Islet of Langerhans (tissue), 1 donor: ENCODE data around the gene GLTP.
"Not testable (repeated sequence)": the region's sequence is repeated elsewhere in the genome, so short reads cannot be mapped to it uniquely, and the experiment has no call there.

Experiments used
- FAIRE-seq: peaks from one replicate; lab custom pipeline; 2011; peaks lifted over from hg19 to GRCh38; lab: Jason Lieb, UNC

Gene GLTP, protein sequence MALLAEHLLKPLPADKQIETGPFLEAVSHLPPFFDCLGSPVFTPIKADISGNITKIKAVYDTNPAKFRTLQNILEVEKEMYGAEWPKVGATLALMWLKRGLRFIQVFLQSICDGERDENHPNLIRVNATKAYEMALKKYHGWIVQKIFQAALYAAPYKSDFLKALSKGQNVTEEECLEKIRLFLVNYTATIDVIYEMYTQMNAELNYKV

GRCh38 chr12:109880043-109880931 lies at the start of gene GLTP:
TSS of gene GLTP (minus strand) at chr12:109880541. CDS start at chr12:109880374, 167 bp downstream.
- FAIRE-seq = no peak

GRCh38 chr12:109929326-109929725 lies 49.0 kb upstream of the GLTP start:
- not testable (repeated sequence) for FAIRE-seq

GRCh38 chr12:109928058-109928656 lies 47.8 kb upstream of the GLTP start:
- FAIRE-seq = no peak

- no peak for FAIRE-seq
These were observed 47.3 kb upstream of the GLTP start for GRCh38 chr12:109927622-109928021.

- FAIRE-seq = no peak
These were observed 46.3 kb upstream of the GLTP start for GRCh38 chr12:109926488-109927210.

DNA sequence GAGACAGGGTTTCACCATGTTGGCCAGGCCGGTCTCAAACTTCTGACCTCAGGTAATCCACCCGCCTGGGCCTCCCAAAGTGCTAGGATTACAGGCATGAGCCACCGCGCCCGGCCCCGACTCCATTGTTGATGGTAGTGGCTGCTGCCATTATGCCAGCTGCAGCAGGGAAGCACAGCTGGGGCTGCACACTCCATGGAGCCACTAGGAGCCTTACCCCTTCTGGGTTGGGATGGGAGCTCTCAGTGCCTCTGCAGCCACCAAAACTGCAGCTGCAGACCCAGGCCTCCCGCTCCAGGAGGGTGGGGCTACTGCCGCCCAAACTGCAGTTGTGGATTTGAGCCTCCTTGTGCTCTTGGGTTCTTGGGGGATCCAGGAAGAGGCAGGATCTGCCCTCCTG lies 45.7 kb upstream of the GLTP start:
- FAIRE-seq = no peak

GRCh38 chr12:109925185-109925840 lies 45.0 kb upstream of the GLTP start:
- FAIRE-seq = no peak

- no peak for FAIRE-seq
These were observed 43.3 kb upstream of the GLTP start for GRCh38 chr12:109923481-109924245.

GRCh38 chr12:109923038-109923437 lies 42.7 kb upstream of the GLTP start:
- FAIRE-seq = no peak

DNA sequence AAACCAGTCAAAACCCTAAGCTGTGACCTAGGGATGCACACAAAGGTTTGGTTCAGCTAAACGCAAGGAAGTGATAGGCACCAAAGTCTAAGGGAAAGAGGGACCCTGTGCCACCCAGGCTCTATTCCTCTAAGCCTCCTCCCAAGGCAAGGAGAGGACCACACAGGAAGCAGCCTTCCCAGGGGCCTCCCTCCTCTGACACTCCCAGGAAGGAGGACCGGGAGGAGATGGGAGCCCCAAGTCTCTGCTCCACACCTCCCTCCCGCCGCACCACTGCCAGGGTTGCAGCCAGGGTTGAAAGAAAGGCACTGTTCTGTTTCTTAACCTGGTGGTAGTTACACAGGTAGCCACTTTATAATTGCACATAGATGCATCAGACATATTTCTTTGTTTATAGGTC lies 41.6 kb upstream of the GLTP start:
- FAIRE-seq = no peak

DNA sequence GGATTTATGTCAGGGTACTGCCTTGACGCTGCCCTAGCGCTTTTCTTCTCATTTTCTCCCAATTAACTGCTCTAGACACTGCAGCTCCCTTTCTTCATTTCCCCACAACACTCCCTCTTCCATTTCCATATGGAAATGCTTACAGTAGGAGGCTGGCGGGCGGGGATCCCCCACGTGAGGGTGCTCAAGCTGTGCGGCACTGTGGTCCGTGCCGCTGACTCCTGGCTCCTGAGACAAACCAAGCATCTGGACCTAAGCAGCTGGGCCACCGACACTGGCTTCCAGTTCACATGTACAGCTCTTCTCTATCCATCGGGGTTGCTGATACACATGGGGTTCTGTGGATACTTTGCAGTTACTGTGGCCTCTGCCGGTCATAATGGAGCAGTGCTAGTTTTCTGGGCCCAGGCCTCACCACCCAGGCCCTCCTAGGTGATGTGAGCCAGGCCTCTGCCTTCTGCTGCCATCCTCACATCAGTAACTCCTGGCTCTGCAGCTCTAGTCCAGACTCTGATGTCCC lies 40.0 kb upstream of the GLTP start:
- no peak for FAIRE-seq

DNA sequence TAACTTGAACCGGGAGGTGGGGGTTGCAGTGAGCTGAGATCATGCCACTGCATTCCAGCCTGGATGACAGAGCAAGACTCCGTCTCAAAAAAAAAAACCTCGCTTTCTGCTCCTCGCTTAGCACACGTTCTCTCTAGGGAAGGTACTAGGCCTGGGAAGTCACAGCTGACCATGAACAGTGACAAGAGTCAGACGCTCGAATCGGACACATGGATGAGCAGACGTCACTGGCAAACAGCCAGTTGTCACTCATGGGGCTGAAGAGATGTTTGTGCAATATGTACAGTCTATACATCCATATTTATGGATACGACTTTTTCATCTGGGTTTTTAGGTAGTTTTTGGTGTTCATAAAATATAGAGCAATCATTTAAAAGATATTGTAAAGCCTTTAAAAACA lies 39.1 kb upstream of the GLTP start:
- no peak for FAIRE-seq

GRCh38 chr12:109916045-109916444 lies 35.7 kb upstream of the GLTP start:
- no peak for FAIRE-seq

- no peak for FAIRE-seq
These were observed 35.1 kb upstream of the GLTP start for GRCh38 chr12:109915171-109916040.

DNA sequence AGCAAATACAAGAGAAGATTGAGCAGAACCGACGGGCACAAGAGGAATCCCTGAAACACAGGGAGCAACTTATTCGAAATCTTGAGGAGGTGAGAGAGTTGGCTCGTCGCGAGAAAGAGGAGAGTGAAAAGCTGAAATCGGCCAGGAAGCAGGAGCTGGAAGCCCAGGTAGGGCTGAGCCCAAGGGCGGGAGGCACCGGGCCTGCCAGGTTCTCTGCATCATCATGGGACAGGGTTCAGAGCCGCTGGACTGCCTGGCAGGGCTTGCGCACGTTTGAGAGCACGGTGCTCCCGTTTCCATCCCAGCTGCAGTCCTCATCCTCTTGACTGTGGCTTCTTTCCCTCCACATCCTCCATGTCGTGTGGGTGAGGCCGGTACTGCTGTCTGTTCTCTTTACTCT lies 34.1 kb upstream of the GLTP start:
- no peak for FAIRE-seq

- FAIRE-seq = no peak
These were observed 32.5 kb upstream of the GLTP start for GRCh38 chr12:109912855-109913321.

GRCh38 chr12:109910969-109911348 lies 30.6 kb upstream of the GLTP start:
- no peak for FAIRE-seq

DNA sequence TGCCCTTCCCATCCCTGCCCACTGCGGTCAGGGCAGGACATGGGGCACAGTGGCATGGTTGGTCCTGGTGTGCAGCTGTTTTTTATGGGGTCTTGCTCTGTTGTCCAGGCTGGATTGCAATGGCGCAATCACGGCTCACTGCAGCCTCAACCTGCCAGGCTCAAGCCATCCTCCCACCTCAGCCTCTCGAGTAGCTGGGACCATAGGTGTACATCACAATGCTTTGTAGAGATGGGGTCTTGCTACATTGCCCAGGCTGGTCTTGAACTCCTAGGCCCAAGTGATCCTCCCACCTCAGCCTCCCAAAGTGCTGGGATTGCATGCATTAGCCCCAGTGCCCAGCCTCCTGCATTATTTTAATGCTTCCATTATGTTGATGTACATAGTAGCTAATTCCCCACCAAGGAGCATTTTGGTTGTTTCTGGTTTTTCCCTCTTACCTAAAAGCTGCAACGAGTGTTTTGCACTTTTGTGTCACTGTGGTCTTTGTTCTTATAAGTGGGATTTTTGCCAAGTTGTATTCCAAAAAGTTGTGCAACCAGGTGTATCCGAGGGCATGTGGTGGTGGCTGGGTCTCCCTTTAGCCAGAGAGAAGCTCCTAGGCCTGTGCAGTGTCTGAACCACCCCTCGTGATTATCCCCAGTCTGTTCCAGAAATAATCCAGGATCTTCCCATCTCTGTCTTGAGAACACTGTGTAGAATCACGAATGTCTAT lies 30.1 kb upstream of the GLTP start:
- no peak for FAIRE-seq

DNA sequence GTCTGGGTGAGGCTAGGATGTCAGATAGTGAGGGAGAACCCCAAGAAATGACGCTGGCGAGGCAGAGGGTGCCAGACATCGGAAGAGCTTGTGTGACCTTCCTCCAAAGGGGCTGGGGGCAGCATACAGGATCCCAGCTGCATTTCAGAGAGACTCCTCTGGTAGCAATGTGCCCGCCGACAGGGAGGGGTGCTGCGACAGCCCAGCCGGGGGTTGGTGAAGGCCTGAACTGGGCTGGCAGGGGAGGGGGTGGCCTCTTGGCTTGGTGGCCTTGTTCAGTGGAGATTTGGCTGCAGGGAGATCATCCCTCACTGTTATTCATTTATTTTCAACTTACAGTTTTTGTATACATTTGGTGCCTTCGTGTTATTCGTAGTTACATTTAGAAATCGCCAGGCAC lies 25.0 kb upstream of the GLTP start:
- FAIRE-seq = no peak
